AG10803 (cell line): ENCODE measurements around the gene NHS.

Source experiments
- DNase-seq: peaks from one replicate; pipeline ENCODE4 v3.0.0; 2010; ENCODE audit warnings: low read depth
- H3K4me3 ChIP-seq: 2 replicates; pipeline ENCODE4 v1.5.1; 2011; ENCODE audit warnings: mild to moderate bottlenecking, low read length, control low read depth
- CTCF ChIP-seq: conservative IDR thresholded peaks from 2 replicates; pipeline ENCODE4 v1.5.1; 2011; ENCODE audit warnings: mild to moderate bottlenecking, low read length, control low read depth, inconsistent platforms

The NHS gene

GRCh38 chrX:17621566-17622270, 246.7 kb downstream of the NHS start:
- TF ChIP-seq CTCF: no peak
- no peak for DNase-seq
- H3K4me3 ChIP-seq: no peak overlapping the region

GRCh38 chrX:17622331-17622730, 247.3 kb downstream of the NHS start:
- DNase-seq: no peak
- H3K4me3 ChIP-seq: no peak overlapping the region
- no peak for TF ChIP-seq CTCF

GRCh38 chrX:17623750-17624149, 248.8 kb downstream of the NHS start:
- no peak overlapping the region for H3K4me3 ChIP-seq
- no peak for DNase-seq
- no peak for TF ChIP-seq CTCF

- no peak for TF ChIP-seq CTCF
- DNase-seq: no peak
- H3K4me3 ChIP-seq: no peak overlapping the region
Measured at GRCh38 chrX:17627026-17627425, 252.0 kb downstream of the NHS start.

GRCh38 chrX:17628976-17629375, 254.0 kb downstream of the NHS start:
- no peak for TF ChIP-seq CTCF
- no peak overlapping the region for H3K4me3 ChIP-seq
- no peak for DNase-seq

GRCh38 chrX:17629519-17629918, 254.5 kb downstream of the NHS start:
- no peak for TF ChIP-seq CTCF
- DNase-seq: no peak
- H3K4me3 ChIP-seq: no peak overlapping the region

- no peak for DNase-seq
- TF ChIP-seq CTCF: no peak
- H3K4me3 ChIP-seq: no peak overlapping the region
Measured at GRCh38 chrX:17631647-17632046, 256.6 kb downstream of the NHS start.
